ENCODE measurements around the gene SIRT5.

DNA sequence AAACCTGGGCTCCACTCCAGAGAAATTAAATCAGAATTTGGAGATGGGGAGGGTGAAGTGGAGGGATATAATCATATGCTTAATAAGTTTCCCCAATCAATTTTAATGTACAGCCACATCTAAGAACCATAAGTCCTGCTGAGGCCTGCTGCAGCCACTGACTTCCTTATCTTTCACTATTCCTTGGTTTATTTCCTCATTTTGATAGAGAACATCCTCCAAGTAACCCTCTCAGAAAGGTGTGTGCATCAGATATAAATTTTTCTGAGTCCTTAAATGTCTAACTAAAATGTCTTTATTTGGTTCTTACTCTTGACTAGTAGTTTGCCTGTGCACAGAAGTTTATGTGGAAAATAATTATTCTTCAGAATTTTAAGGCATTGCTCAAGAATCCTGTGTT, 23.7 kb upstream of the SIRT5 start:
- TF ChIP-seq, protein P1, sequence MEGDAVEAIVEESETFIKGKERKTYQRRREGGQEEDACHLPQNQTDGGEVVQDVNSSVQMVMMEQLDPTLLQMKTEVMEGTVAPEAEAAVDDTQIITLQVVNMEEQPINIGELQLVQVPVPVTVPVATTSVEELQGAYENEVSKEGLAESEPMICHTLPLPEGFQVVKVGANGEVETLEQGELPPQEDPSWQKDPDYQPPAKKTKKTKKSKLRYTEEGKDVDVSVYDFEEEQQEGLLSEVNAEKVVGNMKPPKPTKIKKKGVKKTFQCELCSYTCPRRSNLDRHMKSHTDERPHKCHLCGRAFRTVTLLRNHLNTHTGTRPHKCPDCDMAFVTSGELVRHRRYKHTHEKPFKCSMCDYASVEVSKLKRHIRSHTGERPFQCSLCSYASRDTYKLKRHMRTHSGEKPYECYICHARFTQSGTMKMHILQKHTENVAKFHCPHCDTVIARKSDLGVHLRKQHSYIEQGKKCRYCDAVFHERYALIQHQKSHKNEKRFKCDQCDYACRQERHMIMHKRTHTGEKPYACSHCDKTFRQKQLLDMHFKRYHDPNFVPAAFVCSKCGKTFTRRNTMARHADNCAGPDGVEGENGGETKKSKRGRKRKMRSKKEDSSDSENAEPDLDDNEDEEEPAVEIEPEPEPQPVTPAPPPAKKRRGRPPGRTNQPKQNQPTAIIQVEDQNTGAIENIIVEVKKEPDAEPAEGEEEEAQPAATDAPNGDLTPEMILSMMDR (IDR thresholded peaks at IDR 0.05) = no peak
- no peak for TF ChIP-seq POLR2A (IDR thresholded peaks at IDR 0.05)
- no peak for TF ChIP-seq EP300 (IDR thresholded peaks at IDR 0.05)

Measured in stomach (tissue), 4 donors.